K562 (cell line): ENCODE measurements around the gene LDLRAD1. TPM values are rescaled to one million over a fixed set of nuclear protein-coding genes. Genes with fewer than 3 reads are reported as not detected.
A peak's percentile ranks its signal among the peaks of the same experiment; 100 is the strongest.

ENCODE experiments used
- CHCHD3 ChIP-seq: fragments of 250-450 bp; sonication (Bioruptor Pico); IDR thresholded peaks from 2 replicates; pipeline ENCODE4 v2.1.2; 2022; ENCODE audit warnings: mild to moderate bottlenecking
- CUX1 ChIP-seq: fragments of 200-800 bp; sonication (Bioruptor generic); IDR thresholded peaks from 2 replicates; pipeline ENCODE4 v1.6.1; 2016; ENCODE audit warnings: missing genetic modification characterization, missing compliant biosample characterization
- HMG20A ChIP-seq: fragments of 450-650 bp; formaldehyde crosslinking; conservative IDR thresholded peaks from 2 replicates; pipeline ENCODE4 v1.4.0; 2020; ENCODE audit warnings: mild to moderate bottlenecking, mixed read lengths
- NCOR1 ChIP-seq: fragments of 450-650 bp; IDR thresholded peaks from 2 replicates; pipeline ENCODE4 v1.6.1; 2016; ENCODE audit warnings: mild to moderate bottlenecking, moderate library complexity
- NFE2L1 ChIP-seq: fragments of 450-650 bp; IDR thresholded peaks from 2 replicates; pipeline ENCODE4 v1.6.1; 2016; ENCODE audit warnings: missing genetic modification characterization, low read depth, mild to moderate bottlenecking, missing compliant biosample characterization, moderate library complexity, borderline replicate concordance
- PML ChIP-seq: IDR thresholded peaks from 2 replicates; pipeline ENCODE4 v1.6.1; 2012; ENCODE audit warnings: low read length, inconsistent platforms
- PRDM10 ChIP-seq: fragments of 450-650 bp; IDR thresholded peaks from 2 replicates; pipeline ENCODE4 v1.6.1; 2018; ENCODE audit not compliant: partially characterized antibody
- RB1 ChIP-seq: fragments of 450-650 bp; IDR thresholded peaks from 2 replicates; pipeline ENCODE4 v1.6.1; 2017; ENCODE audit warnings: low read depth, mild to moderate bottlenecking
- RBM14 ChIP-seq: fragments of 200-400 bp; formaldehyde crosslinking; IDR thresholded peaks from 2 replicates; pipeline ENCODE4 v1.6.1; 2018; ENCODE audit warnings: low read depth, mild to moderate bottlenecking, low read length, moderate library complexity, borderline replicate concordance; ENCODE audit not compliant: insufficient read depth
- SMARCB1 ChIP-seq: IDR thresholded peaks from 2 replicates; pipeline ENCODE4 v1.6.1; 2011; ENCODE audit warnings: improper control_type of control experiment, low read depth; ENCODE audit not compliant: insufficient read length
- TAF9B ChIP-seq: fragments of 450-650 bp; IDR thresholded peaks from 2 replicates; pipeline ENCODE4 v1.6.1; 2018; ENCODE audit warnings: mild to moderate bottlenecking; ENCODE audit not compliant: partially characterized antibody
- TEAD4 ChIP-seq, 2 experiments: sonication (generic) in 1 of 2; formaldehyde crosslinking in 1 of 2; IDR thresholded peaks; 2 replicates each; pipeline versions ENCODE4 v1.6.1 to v1.8.0; 2012 to 2022; ENCODE audit warnings: borderline replicate concordance in 1 of 2, inconsistent platforms in 1 of 2, low read length in 1 of 2, mild to moderate bottlenecking in 1 of 2, missing genetic modification reagents in 1 of 2
- THAP7 ChIP-seq: fragments of 250-450 bp; sonication (Bioruptor Pico); IDR thresholded peaks from 2 replicates; pipeline ENCODE4 v1.5.0; 2021
- ZNF212 ChIP-seq: fragments of 450-650 bp; formaldehyde crosslinking; IDR thresholded peaks from 2 replicates; pipeline ENCODE4 v1.4.0; 2020; ENCODE audit warnings: mild to moderate bottlenecking
- ZNF263 ChIP-seq: sonication (generic); formaldehyde crosslinking; IDR thresholded peaks from 2 replicates; pipeline ENCODE4 v1.8.0; 2022; ENCODE audit warnings: mild to moderate bottlenecking, missing genetic modification reagents, borderline replicate concordance
- polyA plus RNA-seq, 8 experiments: library from polyadenylated mRNA; depleted of rRNA in 4 of 8; stranded (reverse) in 5 of 8; unstranded in 3 of 8; fragments of >200 nt; fragmentation: Nextera tagmentation in 2 of 8; fragmentation: Illumina TruSeq in 1 of 8; extraction: Ambion mirVana in 2 of 8; extraction: Trizol in 1 of 8; gene quantifications; 2 replicates each; pipeline versions ENCODE4 v1.2.1 to v1.2.3, GENCODE V29; 2011 to 2014; ENCODE audit warnings: inconsistent platforms in 1 of 8, missing spikeins in 1 of 8
- total RNA-seq, 7 experiments: library from RNA; depleted of rRNA in 6 of 7; stranded (reverse); fragments of >200 nt in 6 of 7; fragmentation: Illumina TruSeq in 2 of 7; extraction: Trizol in 2 of 7; gene quantifications; 2 replicates each; pipeline versions ENCODE4 v1.2.1 to v1.2.3, GENCODE V29; 2011 to 2021; ENCODE audit warnings: low replicate concordance in 1 of 7

The LDLRAD1 gene
- total and polyA plus RNA-seq, 9 of the 15 experiments (the other 6 are each of a cell fraction or from before 2014, with no cell fraction given): not detected

- TF ChIP-seq RB1: no peak
- peak; percentile 37; the same call in 1 of the 2 replicates for TF ChIP-seq PML
- no peak for TF ChIP-seq CUX1 (CRISPR knock-in tag)
- no peak for TF ChIP-seq TAF9B
- peak; percentile 79 for TF ChIP-seq PRDM10
- TF ChIP-seq NFE2L1: no peak
- TF ChIP-seq RBM14: no peak
- TF ChIP-seq TEAD4 (IDR thresholded peaks at IDR 0.05; ENCODE audit: low read length): peak; percentile 86
- no peak for TF ChIP-seq TEAD4 (CRISPR knock-in tag; IDR thresholded peaks at IDR 0.05; ENCODE audit: borderline replicate concordance)
- TF ChIP-seq HMG20A: no peak
- TF ChIP-seq SMARCB1: no peak
- TF ChIP-seq ZNF212 (CRISPR knock-in tag): no peak
- no peak for TF ChIP-seq THAP7
- no peak for TF ChIP-seq ZNF263 (CRISPR knock-in tag)
- TF ChIP-seq NCOR1: peak; percentile 67
- TF ChIP-seq CHCHD3 (CRISPR knock-in tag): no peak
These were observed 36.4 kb upstream of the LDLRAD1 start (continued) for GRCh38 chr1:54054438-54054749.
